GM19239 (cell line): ENCODE measurements around the gene RERE.

Source experiments
- DNase-seq: peaks from one replicate; pipeline ENCODE4 v3.0.0; 2011; ENCODE audit warnings: low spot score; ENCODE audit not compliant: insufficient read length
- FAIRE-seq: peaks from 2 replicates; lab custom pipeline; 2011; peaks lifted over from hg19 to GRCh38; lab: Jason Lieb, UNC

The RERE gene

GRCh38 chr1:8477166-8477982, 340.1 kb downstream of the RERE start:
- FAIRE-seq (peak; percentile 99), DNase-seq (no peak)

GRCh38 chr1:8476006-8476405, 341.4 kb downstream of the RERE start:
- FAIRE-seq, result no peak

GRCh38 chr1:8474369-8474768, 343.1 kb downstream of the RERE start:
- FAIRE-seq, result peak; percentile 93
- no peak for DNase-seq

More at GRCh38 chr1:8476006-8476405, 341.4 kb downstream of the RERE start:
- no peak for DNase-seq

GRCh38 chr1:8473891-8474300, 343.5 kb downstream of the RERE start:
- FAIRE-seq, result no peak

GRCh38 chr1:8473121-8473875, 344.1 kb downstream of the RERE start:
- DNase-seq (no peak), FAIRE-seq (no peak)

More at GRCh38 chr1:8473891-8474300, 343.5 kb downstream of the RERE start:
- DNase-seq, result no peak

- FAIRE-seq, result peak; percentile 97
These were observed 344.8 kb downstream of the RERE start for GRCh38 chr1:8472668-8473067.

GRCh38 chr1:8471451-8471850, 346.0 kb downstream of the RERE start:
- DNase-seq (no peak), FAIRE-seq (no peak)

More at GRCh38 chr1:8472668-8473067, 344.8 kb downstream of the RERE start:
- DNase-seq, result peak; percentile 38

- FAIRE-seq, result no peak
- no peak for DNase-seq
These were observed 348.7 kb downstream of the RERE start for GRCh38 chr1:8468751-8469150.

GRCh38 chr1:8467308-8467707, 350.1 kb downstream of the RERE start:
- DNase-seq, result no peak
- FAIRE-seq, result no peak

GRCh38 chr1:8465692-8466091, 351.7 kb downstream of the RERE start:
- DNase-seq, result no peak
- no peak for FAIRE-seq

- no peak for DNase-seq
- FAIRE-seq, result no peak
These were observed 352.4 kb downstream of the RERE start for GRCh38 chr1:8465013-8465412.

GRCh38 chr1:8464377-8464776, 353.1 kb downstream of the RERE start:
- DNase-seq (no peak), FAIRE-seq (no peak)

GRCh38 chr1:8463144-8463927, 354.1 kb downstream of the RERE start:
- FAIRE-seq (no peak), DNase-seq (no peak)

GRCh38 chr1:8462371-8462892, 355.0 kb downstream of the RERE start:
- DNase-seq (no peak), FAIRE-seq (no peak)

GRCh38 chr1:8461351-8462110, 355.9 kb downstream of the RERE start:
- no peak for DNase-seq
- FAIRE-seq, result no peak

- FAIRE-seq, result no peak
- no peak for DNase-seq
These were observed 356.7 kb downstream of the RERE start for GRCh38 chr1:8460784-8461183.

GRCh38 chr1:8460132-8460544, 357.3 kb downstream of the RERE start:
- FAIRE-seq (no peak), DNase-seq (no peak)

GRCh38 chr1:8458607-8459006, 358.8 kb downstream of the RERE start:
- FAIRE-seq (no peak), DNase-seq (no peak)

- FAIRE-seq, result peak; percentile 58
These were observed 359.6 kb downstream of the RERE start for GRCh38 chr1:8457760-8458381.

More at GRCh38 chr1:8457760-8458381, 359.6 kb downstream of the RERE start:
- no peak for DNase-seq
